CD4-positive, alpha-beta T cell treated with Interleukin-15 for 4 hours (primary cell): ENCODE measurements around the gene RNF8.

Experiments used
- DNase-seq: peaks from one replicate; pipeline ENCODE4 v3.0.0-alpha.2; 2020; ENCODE audit warnings: low spot score

Gene RNF8

DNA sequence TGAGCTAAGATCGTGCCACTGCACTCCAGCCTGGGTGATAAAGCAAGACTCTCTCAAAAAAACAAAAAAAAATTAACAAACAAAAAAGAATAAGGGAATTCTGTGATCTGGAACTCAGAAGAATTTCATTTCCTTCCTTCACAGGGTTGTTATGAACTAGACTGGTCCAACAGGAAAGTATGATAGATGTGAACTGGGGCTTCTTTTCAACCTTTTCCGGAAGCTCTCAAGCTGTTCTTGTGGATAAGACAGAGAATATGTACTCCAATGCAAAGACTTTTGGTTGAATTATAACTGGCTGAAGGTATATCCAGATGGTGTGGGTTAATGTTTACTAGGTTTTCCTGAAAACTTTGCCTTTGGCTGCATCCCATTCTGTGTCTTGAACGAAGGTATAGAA lies 5.3 kb downstream of the RNF8 start:
- no peak for DNase-seq

DNA sequence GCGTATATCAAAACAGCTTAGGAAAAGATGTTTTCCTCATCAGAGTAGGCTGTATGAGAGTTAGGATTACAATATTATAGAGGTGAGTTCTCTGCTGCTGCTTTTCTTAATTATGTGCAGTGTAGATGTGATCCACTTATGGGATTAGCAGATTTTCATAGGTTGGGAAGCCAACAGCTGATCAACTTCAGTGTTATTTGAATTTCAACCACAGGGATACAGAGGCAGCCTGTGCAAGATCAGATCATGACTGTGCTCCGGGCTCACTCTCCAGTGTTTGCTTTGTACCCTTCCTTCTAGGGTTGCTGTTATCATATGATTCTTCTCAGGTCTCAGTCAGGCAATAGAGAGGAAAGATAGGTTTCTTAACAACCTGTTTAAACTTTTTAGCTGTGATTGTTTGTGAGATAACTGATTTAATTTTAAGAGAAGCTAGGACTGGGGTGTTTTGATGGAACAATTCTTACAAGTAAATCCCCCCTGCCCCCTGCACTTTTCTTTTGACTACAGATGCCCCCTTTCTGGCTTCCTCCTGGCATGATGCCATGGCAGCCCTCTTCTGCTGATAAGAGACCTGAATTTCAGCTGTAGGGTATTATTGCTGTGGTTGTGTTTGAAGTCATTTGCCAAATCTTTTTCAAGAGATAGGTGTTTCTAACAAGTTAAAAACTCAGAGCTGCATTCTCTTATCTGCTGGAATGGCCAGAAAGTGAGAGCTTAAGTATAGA lies 8.5 kb downstream of the RNF8 start:
- DNase-seq, result no peak

DNA sequence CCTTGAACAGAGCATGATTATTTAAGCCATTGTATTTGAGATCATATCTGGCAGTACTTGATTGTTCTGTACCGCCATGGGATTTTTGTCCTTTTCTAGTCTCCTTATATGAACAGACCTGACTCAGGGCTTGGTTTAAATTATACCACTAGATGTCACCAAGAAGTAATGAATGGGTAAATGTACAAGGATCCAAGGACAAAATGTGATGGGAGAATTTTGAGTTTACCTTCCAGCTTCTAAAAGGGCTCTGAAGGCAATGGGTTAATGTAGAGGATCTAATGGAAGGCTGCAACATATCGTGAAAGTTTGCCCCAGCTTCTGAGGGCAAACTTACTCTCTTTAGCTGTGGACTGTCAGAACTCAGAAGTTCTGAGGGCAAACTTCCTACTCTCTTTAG lies 12.0 kb downstream of the RNF8 start:
- DNase-seq, result no peak

- DNase-seq, result no peak
Measured at GRCh38 chr6:37366910-37367309, 13.1 kb downstream of the RNF8 start.

- DNase-seq, result no peak
Measured at GRCh38 chr6:37368961-37369320, 15.2 kb downstream of the RNF8 start.

DNA sequence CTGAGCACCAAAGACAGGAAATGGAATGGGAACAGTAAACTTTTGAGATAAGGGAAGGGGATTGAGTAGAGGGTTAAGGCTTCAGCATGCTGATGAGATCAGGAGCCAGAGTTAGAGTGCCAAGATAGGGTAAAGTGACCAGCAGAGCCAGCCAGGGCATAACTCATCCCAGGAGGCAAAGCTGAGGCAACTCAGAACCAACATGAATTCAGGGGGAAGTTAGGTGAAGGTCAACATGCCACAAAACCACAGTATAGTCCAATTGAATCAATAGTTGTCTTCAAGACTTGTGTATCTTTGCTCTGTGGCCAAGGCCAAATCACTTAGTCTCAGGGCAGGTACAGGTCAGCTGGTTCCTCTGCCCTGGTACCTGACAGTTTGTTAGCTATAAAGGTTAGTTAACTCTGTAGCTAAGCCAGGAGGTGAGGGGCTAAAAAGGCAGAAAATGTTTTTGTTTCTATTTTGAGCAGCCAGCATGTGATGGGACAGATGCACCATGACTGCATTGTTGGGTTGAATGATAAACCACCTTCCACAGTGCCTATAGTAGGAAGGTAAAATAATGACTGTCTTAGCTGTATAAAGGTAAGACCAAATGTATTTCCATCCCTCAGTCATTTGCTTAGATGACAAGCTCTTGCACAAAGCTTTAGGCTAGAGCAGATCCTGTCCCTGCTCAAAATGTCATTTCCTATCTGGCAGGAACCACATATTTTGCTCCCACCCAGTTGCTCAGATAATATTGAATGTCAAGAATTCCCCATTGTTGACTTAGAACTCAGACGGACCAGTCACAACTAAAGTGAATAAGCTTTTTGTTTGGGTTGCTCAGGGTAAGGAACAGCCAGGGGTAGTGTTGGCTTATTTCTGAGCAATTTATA lies 15.8 kb downstream of the RNF8 start:
- DNase-seq, result no peak

DNA sequence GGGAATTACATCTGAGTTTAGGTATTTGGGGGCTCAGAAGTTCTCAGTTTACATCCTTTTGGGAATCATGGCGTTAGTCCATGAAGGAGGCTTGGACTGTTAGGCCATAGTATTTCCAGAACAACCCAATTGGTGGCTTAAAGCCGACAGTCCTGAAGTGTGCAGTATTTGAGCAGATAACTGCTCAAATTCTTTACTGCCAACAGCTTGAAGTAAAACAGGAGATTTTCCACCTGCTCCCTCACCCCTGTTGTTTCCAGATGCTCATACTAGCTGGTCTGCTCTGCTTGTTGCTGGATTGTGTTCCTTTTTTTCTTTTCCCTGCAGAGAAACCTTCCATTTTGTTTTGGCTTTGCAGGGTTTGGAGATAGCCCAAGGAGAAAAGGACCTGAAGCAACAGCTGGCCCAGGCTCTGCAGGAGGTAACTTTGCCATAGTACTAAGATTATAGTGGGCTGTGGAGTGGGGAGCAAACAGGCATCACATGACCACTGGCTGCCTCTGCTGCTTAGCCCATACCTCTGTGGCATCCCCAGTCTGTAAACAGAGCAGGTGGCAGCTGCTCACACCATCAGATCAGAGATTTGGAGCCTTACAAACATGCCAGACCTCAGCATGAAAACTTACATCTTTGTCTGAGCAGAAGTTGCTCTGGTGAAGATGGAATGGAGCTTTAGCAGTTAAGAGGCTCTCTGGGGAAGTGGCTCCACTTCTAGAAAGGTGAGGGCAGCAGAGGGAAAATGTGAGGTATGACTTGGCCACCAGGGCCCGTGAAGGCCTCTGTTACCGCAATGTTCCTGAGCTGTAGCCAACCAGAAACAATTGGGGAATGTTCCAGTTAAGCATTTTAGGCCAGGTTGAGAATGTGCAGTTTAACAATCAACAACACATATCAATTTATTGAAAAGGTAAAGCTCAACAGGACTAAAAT lies 17.6 kb downstream of the RNF8 start:
- DNase-seq, result no peak

DNA sequence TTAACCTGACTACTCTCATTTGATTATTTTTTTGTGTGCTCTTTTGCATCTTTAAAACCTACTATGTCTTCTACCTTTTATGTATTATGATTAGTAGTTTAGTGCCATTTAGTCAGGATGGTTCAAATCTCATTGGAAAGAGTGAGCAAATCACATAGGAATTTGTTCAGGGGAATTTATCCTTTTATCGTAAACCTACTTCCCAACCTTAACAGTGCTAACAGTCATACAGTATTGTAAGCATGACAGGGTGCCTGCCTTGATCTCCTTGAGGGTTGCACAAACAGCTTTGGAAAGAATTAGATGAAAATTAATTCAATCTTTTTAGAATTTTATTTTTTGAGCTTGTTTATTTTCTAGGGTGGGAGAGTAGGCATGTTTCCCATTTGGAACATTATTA lies 18.3 kb downstream of the RNF8 start:
- no peak for DNase-seq

GRCh38 chr6:37373822-37374471 lies 20.2 kb downstream of the RNF8 start:
- DNase-seq, result no peak

DNA sequence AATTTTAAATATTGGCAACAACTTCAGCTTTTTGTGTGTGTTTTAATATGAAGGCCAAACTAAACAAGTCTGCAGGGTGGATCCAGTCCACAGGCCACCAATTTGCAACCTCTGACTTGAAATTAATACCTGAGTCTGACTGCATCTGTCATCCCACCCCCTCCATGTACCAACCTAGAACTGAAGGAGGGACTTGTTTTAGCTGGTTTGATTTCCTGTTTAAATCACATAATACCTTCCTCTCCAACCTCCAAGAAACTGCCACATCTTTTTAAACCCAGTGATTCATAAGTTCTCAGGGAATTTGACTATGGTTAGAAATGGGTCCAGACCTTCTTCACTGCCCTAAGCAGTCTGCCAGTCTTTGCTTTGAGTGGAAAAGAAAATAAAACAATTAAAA lies 21.6 kb downstream of the RNF8 start:
- no peak for DNase-seq

- no peak for DNase-seq
Measured at GRCh38 chr6:37376078-37376743, 22.4 kb downstream of the RNF8 start.

GRCh38 chr6:37381579-37381978 lies 27.8 kb downstream of the RNF8 start:
- peak; percentile 44 for DNase-seq

DNA sequence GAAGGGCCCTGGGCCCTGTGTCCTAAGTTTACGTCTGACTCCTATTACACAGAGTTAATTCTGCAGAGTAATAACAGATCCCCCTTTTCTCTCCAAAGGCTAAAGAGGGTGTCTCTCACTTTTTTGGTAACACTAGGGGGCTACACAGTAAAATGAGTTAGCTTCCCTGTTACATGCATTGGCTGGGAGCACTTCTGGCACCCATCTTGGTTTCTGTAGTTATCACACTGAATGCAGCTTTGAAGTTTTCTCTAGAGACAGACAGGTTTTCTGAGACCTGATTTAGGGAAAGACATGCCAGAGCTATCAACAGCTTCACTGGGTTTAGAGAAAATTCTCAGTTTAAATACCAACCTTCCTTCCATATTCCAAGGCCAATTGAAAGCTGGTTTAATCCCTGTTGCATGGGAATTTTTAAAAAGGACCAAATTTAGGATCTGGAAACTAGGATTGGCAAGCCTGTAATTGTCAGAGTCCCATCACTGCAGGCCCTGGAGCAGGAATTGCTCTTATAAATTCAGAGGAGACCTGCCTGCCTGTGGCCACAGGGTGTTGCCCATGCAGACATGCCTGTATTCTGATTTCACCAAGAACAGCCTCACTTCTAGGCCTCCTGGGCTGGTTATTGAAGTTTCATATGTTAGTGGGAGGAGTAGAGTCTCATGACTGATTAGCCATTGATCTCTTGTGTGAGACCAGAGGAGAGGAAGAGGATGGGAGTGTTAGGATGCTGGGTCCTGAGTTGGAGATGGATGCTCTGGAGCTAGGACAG lies 29.4 kb downstream of the RNF8 start:
- DNase-seq, result no peak

GRCh38 chr6:37388578-37388977 lies 34.8 kb downstream of the RNF8 start:
- no peak for DNase-seq

- DNase-seq, result no peak
Measured at GRCh38 chr6:37389857-37390256, 36.1 kb downstream of the RNF8 start.

- DNase-seq, result no peak
Measured at GRCh38 chr6:37391120-37391519, 37.3 kb downstream of the RNF8 start.

DNA sequence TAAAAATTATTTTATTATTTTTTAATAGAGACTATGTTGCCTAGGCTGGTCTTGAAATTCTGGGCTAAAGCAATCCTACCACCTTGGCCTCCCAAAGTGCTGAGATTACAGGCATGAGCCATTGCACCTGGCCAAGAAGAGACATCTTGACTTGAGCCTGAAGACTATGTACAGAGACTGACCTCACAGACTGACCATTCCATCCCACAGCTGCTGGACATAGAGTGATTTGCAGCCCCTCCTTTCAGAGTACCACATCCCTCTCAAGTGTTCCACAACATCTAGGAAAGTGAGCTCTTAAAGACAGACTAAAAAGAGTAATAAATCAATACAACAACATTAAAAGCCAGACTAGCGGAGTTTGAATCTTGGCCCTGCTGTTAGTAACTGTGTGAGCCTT lies 39.0 kb downstream of the RNF8 start:
- DNase-seq, result no peak

DNA sequence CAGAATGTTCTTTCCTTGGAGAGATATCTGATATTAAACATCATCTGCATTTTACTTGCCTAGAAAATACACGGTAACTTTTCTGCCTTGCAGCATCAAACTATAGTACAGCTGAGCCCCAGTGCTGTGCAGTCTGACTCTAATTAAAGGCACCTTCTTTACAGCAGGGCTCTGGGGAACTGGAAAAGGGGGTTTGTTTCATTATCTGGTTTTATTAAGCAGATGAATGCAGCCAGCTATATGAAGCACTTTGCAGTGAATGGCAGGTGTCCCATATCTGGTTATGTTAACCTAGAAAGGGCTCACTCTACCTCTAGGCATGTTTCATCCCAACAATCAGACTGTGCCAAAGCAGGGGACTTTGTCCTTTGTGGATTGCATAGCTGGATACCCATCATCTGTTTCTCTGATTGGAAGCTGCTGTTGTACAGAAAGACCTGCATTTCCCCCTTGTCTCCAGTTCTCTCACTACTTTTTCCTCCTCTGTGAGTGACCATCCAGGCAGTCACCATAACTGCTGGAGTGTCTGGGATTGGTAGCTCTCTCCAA lies 39.7 kb downstream of the RNF8 start:
- DNase-seq, result no peak

GRCh38 chr6:37396571-37397180 lies 42.9 kb downstream of the RNF8 start:
- DNase-seq, result no peak

GRCh38 chr6:37399131-37399530 lies 45.3 kb downstream of the RNF8 start:
- no peak for DNase-seq
